ENCODE data around the gene CLASP1. TPM values are rescaled to one million over a fixed set of nuclear protein-coding genes. Genes with fewer than 3 reads are reported as not detected.

Gene CLASP1
- total RNA-seq, 3 donors from 2014 or later = 30.0 to 64.6 (median 35.1) TPM

DNA sequence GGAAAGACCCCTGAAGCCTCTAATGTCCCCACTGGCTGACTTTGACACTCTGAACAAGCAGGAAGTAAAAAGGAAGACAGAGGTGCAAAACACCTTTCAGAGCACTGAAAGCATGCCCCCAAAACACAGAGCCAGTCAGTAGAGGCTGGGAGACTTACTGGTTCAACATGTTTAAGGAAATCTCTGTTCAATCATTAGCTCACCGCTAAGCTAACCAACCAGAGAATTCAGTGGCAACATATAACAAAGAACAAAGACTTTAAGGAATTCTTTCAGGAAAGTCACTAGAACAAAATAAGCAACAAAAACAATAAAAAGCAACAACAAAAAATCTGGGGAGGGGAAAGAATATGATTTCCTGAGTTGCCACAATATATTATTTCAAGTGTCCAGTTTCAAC, 142.6 kb downstream of the CLASP1 start:
- intact Hi-C loops (cut with DNase I, micrococcal nuclease) = no loop called here
- no peaks in the 10 kb centered on the region for H3K36me3 ChIP-seq (ENCODE audit: low read depth)
- H3K9me3 ChIP-seq = no peaks in the 10 kb centered on the region
- TF ChIP-seq CTCF (IDR thresholded peaks at IDR 0.05) = no peak
- no peaks in the 10 kb centered on the region for H3K4me1 ChIP-seq (ENCODE audit: low read depth)
- ATAC-seq (no peak), DNase-seq (no peak)
- no peak overlapping the region for H3K4me3 ChIP-seq

- H3K4me3 ChIP-seq = no peak overlapping the region
- no peaks in the 10 kb centered on the region for H3K4me1 ChIP-seq (ENCODE audit: low read depth)
- intact Hi-C loops (cut with DNase I, micrococcal nuclease) = no loop called here
- TF ChIP-seq CTCF (IDR thresholded peaks at IDR 0.05) = no peak
- H3K9me3 ChIP-seq = no peaks in the 10 kb centered on the region
- no peak for ATAC-seq
- H3K36me3 ChIP-seq (ENCODE audit: low read depth) = no peaks in the 10 kb centered on the region
- DNase-seq = no peak
Observed at GRCh38 chr2:121505986-121506586, 143.2 kb downstream of the CLASP1 start.

DNA sequence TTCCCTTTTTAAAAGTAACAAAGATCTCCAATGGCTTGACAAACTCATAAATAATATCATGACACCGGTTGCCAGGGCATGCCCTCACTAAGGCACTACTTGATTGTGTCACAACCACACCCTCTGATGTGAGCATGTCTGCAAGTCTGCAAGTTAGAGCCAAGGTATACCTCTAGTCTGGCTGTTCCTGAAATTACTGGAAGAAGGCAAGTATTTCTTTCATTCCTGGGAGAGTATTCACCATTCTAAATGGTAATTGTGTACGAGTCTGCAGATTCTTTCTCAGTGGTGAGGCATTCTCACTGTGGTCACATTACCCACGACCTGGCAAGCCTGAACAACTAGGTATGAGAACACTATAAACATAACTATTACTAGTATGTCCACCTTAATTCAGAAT, 144.3 kb downstream of the CLASP1 start:
- H3K9me3 ChIP-seq = no peaks in the 10 kb centered on the region
- no peak overlapping the region for H3K4me3 ChIP-seq
- no peak for TF ChIP-seq CTCF (IDR thresholded peaks at IDR 0.05)
- H3K4me1 ChIP-seq (ENCODE audit: low read depth) = no peaks in the 10 kb centered on the region
- DNase-seq (no peak), ATAC-seq (no peak)
- intact Hi-C loops (cut with DNase I, micrococcal nuclease) = no loop called here
- H3K36me3 ChIP-seq (ENCODE audit: low read depth) = no peaks in the 10 kb centered on the region

- no peak for ATAC-seq
Observed at GRCh38 chr2:121504316-121504715, 144.9 kb downstream of the CLASP1 start.

DNA sequence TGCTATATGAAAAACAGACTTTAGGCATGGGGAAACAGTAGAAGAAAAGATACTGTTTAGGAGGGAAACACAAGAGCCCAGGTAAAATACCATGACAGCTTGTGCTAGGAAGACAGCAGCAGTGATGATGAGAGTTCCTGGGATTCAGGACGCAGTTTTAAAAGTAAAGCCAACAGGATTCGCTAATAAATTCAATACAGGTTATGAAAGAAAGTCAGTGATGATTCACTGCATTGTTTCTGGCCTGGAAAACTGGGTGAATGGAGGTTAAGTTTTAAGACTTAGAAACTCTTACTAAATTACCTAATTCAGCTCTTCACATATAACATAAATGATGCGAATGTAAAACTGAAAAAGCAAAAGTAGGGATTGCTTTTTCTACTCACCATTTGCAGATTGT, 146.5 kb downstream of the CLASP1 start:
- DNase-seq = no peak
- Histone ChIP-seq H3K4me3 (no peak overlapping the region), H3K4me1 (ENCODE audit: low read depth) (no peaks in the 10 kb centered on the region), H3K36me3 (ENCODE audit: low read depth) (no peaks in the 10 kb centered on the region), H3K9me3 (no peaks in the 10 kb centered on the region)
- intact Hi-C loops (cut with DNase I, micrococcal nuclease) = no loop called here
- no peak for ATAC-seq
- TF ChIP-seq CTCF (IDR thresholded peaks at IDR 0.05) = no peak

More at GRCh38 chr2:121504316-121504715, 144.9 kb downstream of the CLASP1 start:
- no peak for TF ChIP-seq CTCF (IDR thresholded peaks at IDR 0.05)
- DNase-seq = no peak
- intact Hi-C loops (cut with DNase I, micrococcal nuclease) = no loop called here
- Histone ChIP-seq H3K4me3 (no peak overlapping the region), H3K36me3 (ENCODE audit: low read depth) (no peaks in the 10 kb centered on the region), H3K4me1 (ENCODE audit: low read depth) (no peaks in the 10 kb centered on the region), H3K9me3 (no peaks in the 10 kb centered on the region)

DNA sequence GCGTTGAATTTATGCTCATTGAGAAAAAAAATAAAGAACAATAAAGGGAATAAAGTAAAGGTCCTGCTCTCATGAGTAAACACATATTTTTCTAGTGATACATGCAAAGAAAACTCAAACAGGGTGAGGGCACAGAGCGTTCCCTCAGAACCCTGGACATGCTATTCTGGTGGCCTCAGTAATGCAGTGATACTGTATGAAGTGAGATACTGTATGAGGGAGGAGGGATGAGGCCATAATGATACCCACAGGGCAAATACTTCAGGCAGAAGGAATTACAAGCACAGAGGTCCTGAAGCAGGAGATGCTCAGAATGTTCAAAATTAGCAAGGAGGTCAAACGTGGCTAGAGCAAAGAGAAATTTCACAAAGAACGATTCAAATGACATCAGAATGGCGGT, 147.0 kb downstream of the CLASP1 start:
- H3K4me1 ChIP-seq (ENCODE audit: low read depth) = no peaks in the 10 kb centered on the region
- H3K4me3 ChIP-seq = no peak overlapping the region
- no peaks in the 10 kb centered on the region for H3K9me3 ChIP-seq
- DNase-seq = no peak
- intact Hi-C loops (cut with DNase I, micrococcal nuclease) = no loop called here
- H3K36me3 ChIP-seq (ENCODE audit: low read depth) = no peaks in the 10 kb centered on the region
- no peak for ATAC-seq
- no peak for TF ChIP-seq CTCF (IDR thresholded peaks at IDR 0.05)
